ENCODE results near the gene PRKAR2B. TPM values are rescaled to one million over a fixed set of nuclear protein-coding genes. Genes with fewer than 3 reads are reported as not detected.

The PRKAR2B gene
- total RNA-seq, 1 experiment from 2014 or later: 15.1 TPM

DNA sequence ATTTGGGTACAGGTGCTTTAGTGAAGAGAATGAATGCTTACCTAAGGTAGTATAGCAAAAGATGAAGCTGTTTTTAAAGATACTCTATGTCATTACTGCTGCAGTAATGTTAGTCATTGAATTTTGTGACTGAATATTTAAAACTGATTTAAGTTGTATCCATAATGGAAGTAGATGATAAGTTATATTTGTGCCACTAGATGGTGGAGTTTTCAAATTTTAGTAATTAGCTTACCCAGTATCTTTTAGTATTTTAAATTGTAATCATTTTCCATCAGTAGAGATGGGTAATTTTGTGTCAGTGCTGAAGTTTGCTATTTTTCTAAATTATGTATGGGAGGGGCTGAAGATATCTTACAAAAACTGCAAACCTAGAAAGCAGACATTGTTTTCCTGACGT is 149.5 kb downstream of the PRKAR2B start:
- Histone ChIP-seq H3K4me1 (ENCODE audit: control insufficient read depth in 1 of 2, insufficient read depth in 2 of 2, low read length in 2 of 2) (no peaks in the 10 kb centered on the region), H3K36me3 (ENCODE audit: control insufficient read depth in 1 of 2, insufficient read depth in 2 of 2, low read length in 2 of 2) (no peaks in the 10 kb centered on the region), H3K9me2 (ENCODE audit: insufficient read depth) (no peaks in the 10 kb centered on the region), H3K9me3 (ENCODE audit: control insufficient read depth in 1 of 2, insufficient read depth in 1 of 2, low read depth in 1 of 2, low read length in 2 of 2) (no peaks in the 10 kb centered on the region), H3K27ac (ENCODE audit: low read depth, low read length) (no peak overlapping the region), H3K4me3 (replicated peaks in 1 of 2; ENCODE audit: low read depth in 1 of 2, low read length in 2 of 2) (no peak overlapping the region), H3K27me3 (ENCODE audit: insufficient read depth, low read length) (no peaks in the 10 kb centered on the region), H3K79me2 (ENCODE audit: insufficient read depth, low read length) (no peaks in the 10 kb centered on the region), H4K20me1 (ENCODE audit: insufficient read depth) (no peaks in the 10 kb centered on the region), H2AFZ (ENCODE audit: low read depth, low read length, poor library complexity, severe bottlenecking) (no peak overlapping the region), H3K4me2 (ENCODE audit: low read length) (no peak overlapping the region), H3K9ac (ENCODE audit: low read length) (no peak overlapping the region)
- RAD21 ChIA-PET (ENCODE audit: low non-redundant PET in 1 of 2, low total read pairs in 2 of 2, uncharacterized antibody in 2 of 2, unreplicated experiment in 2 of 2): no interaction called here
- POLR2A ChIA-PET: interaction anchor here (0.9 kb wide), 1 partner anchor 47 kb away, joined by 5 read pairs; no protein-coding TSS in a partner anchor
- ATAC-seq (no peak), DNase-seq (ENCODE audit: low read depth, low spot score) (no peak)
- TF ChIP-seq FOSL1 (IDR thresholded peaks at IDR 0.05; ENCODE audit: low read depth): no peak
- TF ChIP-seq ZFX (IDR thresholded peaks at IDR 0.05): no peak
- TF ChIP-seq, protein P1, sequence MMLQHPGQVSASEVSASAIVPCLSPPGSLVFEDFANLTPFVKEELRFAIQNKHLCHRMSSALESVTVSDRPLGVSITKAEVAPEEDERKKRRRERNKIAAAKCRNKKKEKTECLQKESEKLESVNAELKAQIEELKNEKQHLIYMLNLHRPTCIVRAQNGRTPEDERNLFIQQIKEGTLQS (IDR thresholded peaks at IDR 0.05): no peak
- TF ChIP-seq POLR2A (IDR thresholded peaks at IDR 0.05; ENCODE audit: borderline replicate concordance, extremely low read depth, insufficient read depth, insufficient read length): no peak
- TF ChIP-seq ELF1 (IDR thresholded peaks at IDR 0.05; ENCODE audit: borderline replicate concordance, low read depth): no peak
- no peak for TF ChIP-seq ZNF274 (IDR thresholded peaks at IDR 0.05; ENCODE audit: low read depth, low read length)
- TF ChIP-seq, protein P2, sequence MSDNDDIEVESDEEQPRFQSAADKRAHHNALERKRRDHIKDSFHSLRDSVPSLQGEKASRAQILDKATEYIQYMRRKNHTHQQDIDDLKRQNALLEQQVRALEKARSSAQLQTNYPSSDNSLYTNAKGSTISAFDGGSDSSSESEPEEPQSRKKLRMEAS (IDR thresholded peaks at IDR 0.05): no peak
- TF ChIP-seq, protein P3, sequence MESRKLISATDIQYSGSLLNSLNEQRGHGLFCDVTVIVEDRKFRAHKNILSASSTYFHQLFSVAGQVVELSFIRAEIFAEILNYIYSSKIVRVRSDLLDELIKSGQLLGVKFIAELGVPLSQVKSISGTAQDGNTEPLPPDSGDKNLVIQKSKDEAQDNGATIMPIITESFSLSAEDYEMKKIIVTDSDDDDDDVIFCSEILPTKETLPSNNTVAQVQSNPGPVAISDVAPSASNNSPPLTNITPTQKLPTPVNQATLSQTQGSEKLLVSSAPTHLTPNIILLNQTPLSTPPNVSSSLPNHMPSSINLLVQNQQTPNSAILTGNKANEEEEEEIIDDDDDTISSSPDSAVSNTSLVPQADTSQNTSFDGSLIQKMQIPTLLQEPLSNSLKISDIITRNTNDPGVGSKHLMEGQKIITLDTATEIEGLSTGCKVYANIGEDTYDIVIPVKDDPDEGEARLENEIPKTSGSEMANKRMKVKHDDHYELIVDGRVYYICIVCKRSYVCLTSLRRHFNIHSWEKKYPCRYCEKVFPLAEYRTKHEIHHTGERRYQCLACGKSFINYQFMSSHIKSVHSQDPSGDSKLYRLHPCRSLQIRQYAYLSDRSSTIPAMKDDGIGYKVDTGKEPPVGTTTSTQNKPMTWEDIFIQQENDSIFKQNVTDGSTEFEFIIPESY (IDR thresholded peaks at IDR 0.05; ENCODE audit: extremely low read depth, insufficient replicate concordance, low read length): no peak
- no peak for TF ChIP-seq TCF7L2 (IDR thresholded peaks at IDR 0.05; ENCODE audit: borderline replicate concordance, extremely low read depth, insufficient read depth, insufficient read length)
- no peak for TF ChIP-seq POLR2AphosphoS5 (IDR thresholded peaks at IDR 0.05; ENCODE audit: low read depth, low read length)
- no peak for TF ChIP-seq CBX3 (IDR thresholded peaks at IDR 0.05; ENCODE audit: low read depth)
- no peak for TF ChIP-seq SIN3A (IDR thresholded peaks at IDR 0.05; ENCODE audit: low read depth)
- TF ChIP-seq JUND (IDR thresholded peaks at IDR 0.05): no peak
- no peak for TF ChIP-seq CEBPB (IDR thresholded peaks at IDR 0.05; ENCODE audit: low read depth)
- no peak for TF ChIP-seq RAD21 (IDR thresholded peaks at IDR 0.05; ENCODE audit: low read depth)
- TF ChIP-seq SRF (IDR thresholded peaks at IDR 0.05; ENCODE audit: low read depth): no peak
- TF ChIP-seq, protein P4, sequence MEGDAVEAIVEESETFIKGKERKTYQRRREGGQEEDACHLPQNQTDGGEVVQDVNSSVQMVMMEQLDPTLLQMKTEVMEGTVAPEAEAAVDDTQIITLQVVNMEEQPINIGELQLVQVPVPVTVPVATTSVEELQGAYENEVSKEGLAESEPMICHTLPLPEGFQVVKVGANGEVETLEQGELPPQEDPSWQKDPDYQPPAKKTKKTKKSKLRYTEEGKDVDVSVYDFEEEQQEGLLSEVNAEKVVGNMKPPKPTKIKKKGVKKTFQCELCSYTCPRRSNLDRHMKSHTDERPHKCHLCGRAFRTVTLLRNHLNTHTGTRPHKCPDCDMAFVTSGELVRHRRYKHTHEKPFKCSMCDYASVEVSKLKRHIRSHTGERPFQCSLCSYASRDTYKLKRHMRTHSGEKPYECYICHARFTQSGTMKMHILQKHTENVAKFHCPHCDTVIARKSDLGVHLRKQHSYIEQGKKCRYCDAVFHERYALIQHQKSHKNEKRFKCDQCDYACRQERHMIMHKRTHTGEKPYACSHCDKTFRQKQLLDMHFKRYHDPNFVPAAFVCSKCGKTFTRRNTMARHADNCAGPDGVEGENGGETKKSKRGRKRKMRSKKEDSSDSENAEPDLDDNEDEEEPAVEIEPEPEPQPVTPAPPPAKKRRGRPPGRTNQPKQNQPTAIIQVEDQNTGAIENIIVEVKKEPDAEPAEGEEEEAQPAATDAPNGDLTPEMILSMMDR (IDR thresholded peaks at IDR 0.05 in 2 of 3, conservative IDR thresholded peaks at IDR 0.05 in 1 of 3; ENCODE audit: borderline replicate concordance in 1 of 3, insufficient read depth in 1 of 3, low read depth in 2 of 3, low read length in 2 of 3): no peak
- no peak for TF ChIP-seq EZH2 (IDR thresholded peaks at IDR 0.05)
- intact Hi-C loops (cut with micrococcal nuclease): loop anchor here (10.0 kb wide), 1 partner anchor 391 kb away; the partner anchor contains the start of gene BCAP29
- no TSS peak for BruUV-seq (replicated peaks)
- CTCF ChIA-PET: interaction anchor here (0.8 to 2.4 kb wide), 9 partner anchors 9 to 686 kb away, joined by 3 to 9 read pairs (median 6); no protein-coding TSS in a partner anchor
